Ectodermal cell (in vitro differentiated cells): ENCODE data around the gene ELFN2.
"Not testable (repeated sequence)": the region's sequence is repeated elsewhere in the genome, so short reads cannot be mapped to it uniquely, and the experiment has no call there.

Experiments
- H3K27ac ChIP-seq: 2 replicates; pipeline ENCODE4 v1.7.0; 2013; ENCODE audit warnings: mild to moderate bottlenecking, low read depth, low read length; ENCODE audit not compliant: insufficient read depth, poor library complexity, severe bottlenecking
- H3K27me3 ChIP-seq: 2 replicates; pipeline ENCODE4 v1.7.0; 2013; ENCODE audit warnings: mild to moderate bottlenecking, low read length; ENCODE audit not compliant: insufficient read depth, control insufficient read depth, poor library complexity, severe bottlenecking
- H3K36me3 ChIP-seq: one replicate; pipeline ENCODE4 v1.7.0; 2013; ENCODE audit warnings: low read length; ENCODE audit not compliant: control insufficient read depth, insufficient read depth
- H3K4me1 ChIP-seq: one replicate; pipeline ENCODE4 v1.7.0; 2013; ENCODE audit warnings: low read length; ENCODE audit not compliant: control insufficient read depth, insufficient read depth
- H3K4me3 ChIP-seq: 2 replicates; pipeline ENCODE4 v1.7.0; 2013; ENCODE audit warnings: low read depth, low read length, control low read depth; ENCODE audit not compliant: insufficient read depth
- H3K9me3 ChIP-seq: 2 replicates; pipeline ENCODE4 v1.7.0; 2013; ENCODE audit warnings: mild to moderate bottlenecking, low read length, moderate library complexity; ENCODE audit not compliant: control insufficient read depth
- WGBS, 2 experiments: methylation state at CpG; one replicate each; pipeline ENCODE4 v1.1.7; 2013; ENCODE audit warnings: missing lambda C conversion rate in 2 of 2; 5-methylcytosine and 5-hydroxymethylcytosine counted together

The ELFN2 gene

GRCh38 chr22:37400719-37401118 is 26.6 kb downstream of the ELFN2 start:
- H3K4me3 ChIP-seq = no peak overlapping the region
- WGBS, 2 experiments = 92 to 93% methylated on average over 11 of the region's 11 CpGs
- H3K27me3 ChIP-seq = no peaks in the 10 kb centered on the region
- no peaks in the 10 kb centered on the region for H3K36me3 ChIP-seq
- H3K27ac ChIP-seq = no peak overlapping the region
- no peaks in the 10 kb centered on the region for H3K9me3 ChIP-seq
- H3K4me1 ChIP-seq = peaks cover 13% of the 10 kb centered on the region

- 93 to 97% methylated on average over 9 to 14 of the region's 19 CpGs for WGBS, 2 experiments
- H3K4me3 ChIP-seq, H3K27me3 ChIP-seq, H3K27ac ChIP-seq, H3K36me3 ChIP-seq, H3K9me3 ChIP-seq: not testable (repeated sequence)
- H3K4me1 ChIP-seq = peaks cover 13% of the 10 kb centered on the region
These were observed 27.8 kb downstream of the ELFN2 start for GRCh38 chr22:37399457-37399856.

GRCh38 chr22:37397226-37397625 is 30.1 kb downstream of the ELFN2 start:
- WGBS, 2 experiments = 83% methylated on average over 10 of the region's 10 CpGs
- Histone ChIP-seq H3K36me3 (no peaks in the 10 kb centered on the region), H3K27ac (no peak overlapping the region), H3K4me1 (peaks cover 13% of the 10 kb centered on the region), H3K4me3 (no peak overlapping the region), H3K9me3 (no peaks in the 10 kb centered on the region), H3K27me3 (no peaks in the 10 kb centered on the region)

GRCh38 chr22:37396488-37397084 is 30.7 kb downstream of the ELFN2 start:
- 85 to 87% methylated on average over 11 of the region's 11 CpGs for WGBS, 2 experiments
- Histone ChIP-seq H3K4me1 (peaks cover 10% of the 10 kb centered on the region), H3K9me3 (no peaks in the 10 kb centered on the region), H3K27me3 (no peaks in the 10 kb centered on the region), H3K4me3 (no peak overlapping the region), H3K27ac (no peak overlapping the region), H3K36me3 (no peaks in the 10 kb centered on the region)

GRCh38 chr22:37394341-37394740 is 32.9 kb downstream of the ELFN2 start:
- WGBS, 2 experiments = 68 to 71% methylated on average over 20 of the region's 20 CpGs
- H3K27me3 ChIP-seq = no peaks in the 10 kb centered on the region
- H3K36me3 ChIP-seq = no peaks in the 10 kb centered on the region
- peaks cover 5% of the 10 kb centered on the region for H3K4me1 ChIP-seq
- no peak overlapping the region for H3K27ac ChIP-seq
- H3K4me3 ChIP-seq = no peak overlapping the region
- no peaks in the 10 kb centered on the region for H3K9me3 ChIP-seq

GRCh38 chr22:37393746-37394145 is 33.5 kb downstream of the ELFN2 start:
- peaks cover 5% of the 10 kb centered on the region for H3K4me1 ChIP-seq
- no peaks in the 10 kb centered on the region for H3K9me3 ChIP-seq
- 89 to 90% methylated on average over 12 of the region's 12 CpGs for WGBS, 2 experiments
- H3K27ac ChIP-seq = no peak overlapping the region
- H3K36me3 ChIP-seq = no peaks in the 10 kb centered on the region
- no peak overlapping the region for H3K4me3 ChIP-seq
- H3K27me3 ChIP-seq = no peaks in the 10 kb centered on the region

- no peaks in the 10 kb centered on the region for H3K27me3 ChIP-seq
- H3K36me3 ChIP-seq = no peaks in the 10 kb centered on the region
- H3K4me3 ChIP-seq = no peak overlapping the region
- H3K27ac ChIP-seq = no peak overlapping the region
- no peaks in the 10 kb centered on the region for H3K9me3 ChIP-seq
- 86 to 89% methylated on average over 10 of the region's 10 CpGs for WGBS, 2 experiments
- peaks cover 2% of the 10 kb centered on the region for H3K4me1 ChIP-seq
These were observed 34.5 kb downstream of the ELFN2 start for GRCh38 chr22:37392721-37393328.

GRCh38 chr22:37391702-37392101 is 35.6 kb downstream of the ELFN2 start:
- no peak overlapping the region for H3K27ac ChIP-seq
- 92 to 93% methylated on average over 7 of the region's 7 CpGs for WGBS, 2 experiments
- no peaks in the 10 kb centered on the region for H3K9me3 ChIP-seq
- H3K4me3 ChIP-seq = no peak overlapping the region
- H3K4me1 ChIP-seq = no peaks in the 10 kb centered on the region
- no peaks in the 10 kb centered on the region for H3K36me3 ChIP-seq
- H3K27me3 ChIP-seq = no peaks in the 10 kb centered on the region

GRCh38 chr22:37390075-37390474 is 37.2 kb downstream of the ELFN2 start:
- no peaks in the 10 kb centered on the region for H3K36me3 ChIP-seq
- H3K9me3 ChIP-seq = no peaks in the 10 kb centered on the region
- WGBS, 2 experiments = 93% methylated on average over 6 of the region's 6 CpGs
- peaks cover 3% of the 10 kb centered on the region for H3K4me1 ChIP-seq
- H3K27me3 ChIP-seq = no peaks in the 10 kb centered on the region
- H3K27ac ChIP-seq = no peak overlapping the region
- no peak overlapping the region for H3K4me3 ChIP-seq

- H3K27ac ChIP-seq = no peak overlapping the region
- H3K36me3 ChIP-seq = no peaks in the 10 kb centered on the region
- WGBS, 2 experiments = 93 to 95% methylated on average over 4 of the region's 4 CpGs
These were observed 38.7 kb downstream of the ELFN2 start for GRCh38 chr22:37388538-37388937.

More at GRCh38 chr22:37388538-37388937, 38.7 kb downstream of the ELFN2 start:
- Histone ChIP-seq H3K9me3 (no peaks in the 10 kb centered on the region), H3K4me3 (no peak overlapping the region), H3K27me3 (no peaks in the 10 kb centered on the region), H3K4me1 (peaks cover 3% of the 10 kb centered on the region)
